Nucleus accumbens (tissue), 56 donors: ENCODE data around the gene XPO4.
"Not testable (repeated sequence)": the region's sequence is repeated elsewhere in the genome, so short reads cannot be mapped to it uniquely, and the experiment has no call there.

Experiments used
- DNase-seq, 56 donors: peaks; one replicate each; lab custom pipeline; 2025; lab: John Stamatoyannopoulos, UW

Gene XPO4

DNA sequence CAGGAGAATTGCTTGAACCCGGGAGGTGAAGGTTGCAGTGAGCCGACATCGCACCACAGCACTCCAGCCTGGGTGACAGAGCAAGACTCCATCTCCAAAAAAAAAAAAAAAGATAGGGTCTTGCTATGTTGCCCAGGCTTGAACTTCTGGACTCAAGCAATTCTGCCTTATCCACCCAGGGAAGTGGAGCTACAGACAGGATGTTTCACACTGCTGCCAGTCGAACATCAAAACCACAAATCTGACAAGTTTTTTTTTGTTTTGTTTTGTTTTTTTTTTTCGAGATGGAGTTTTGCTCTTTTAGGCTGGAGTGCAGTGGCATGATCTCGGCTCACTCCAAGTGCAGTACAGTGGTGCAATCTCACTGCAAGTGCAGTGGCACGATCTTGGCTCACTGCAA is 10.8 kb downstream of the XPO4 start:
- DNase-seq = no peak

DNA sequence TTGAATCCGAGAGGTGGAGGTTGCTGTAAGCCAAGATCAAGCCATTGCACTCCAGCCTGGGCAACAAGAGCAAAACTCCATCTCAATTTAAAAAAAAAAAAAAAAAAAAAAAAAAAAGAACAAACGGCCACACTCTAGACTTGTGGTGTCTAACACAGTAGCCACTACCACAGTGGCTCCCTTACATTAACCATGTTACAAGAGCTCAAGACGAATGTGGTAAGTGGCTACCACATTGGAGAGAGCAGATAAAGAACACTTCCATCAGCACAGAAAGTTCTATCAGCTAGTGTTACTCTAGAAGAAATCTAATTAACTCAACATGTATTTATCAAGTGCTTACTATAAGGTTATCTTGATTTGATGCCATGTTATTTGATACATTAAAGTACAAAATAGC is 11.5 kb downstream of the XPO4 start:
- DNase-seq = no peak

DNA sequence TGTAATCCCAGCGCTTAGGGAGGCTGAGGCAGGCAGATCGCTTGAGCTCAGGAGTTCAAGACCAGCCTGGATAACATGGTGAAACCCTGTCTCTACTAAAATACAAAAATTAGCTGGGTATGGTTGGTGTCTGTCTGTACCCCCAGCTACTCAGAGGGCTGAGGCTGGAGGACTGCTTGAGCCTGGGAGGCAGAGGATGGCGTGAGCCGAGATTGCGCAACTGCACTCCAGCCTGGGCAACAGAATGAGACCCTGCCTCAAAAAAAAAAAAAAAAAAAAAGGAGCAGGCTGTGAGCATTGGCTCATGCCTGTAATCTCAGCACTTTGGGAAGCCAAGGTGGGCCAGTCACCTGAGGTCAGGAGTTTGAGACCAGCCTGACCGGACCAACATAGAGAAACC is 12.0 kb downstream of the XPO4 start:
- DNase-seq = not testable (repeated sequence)

DNA sequence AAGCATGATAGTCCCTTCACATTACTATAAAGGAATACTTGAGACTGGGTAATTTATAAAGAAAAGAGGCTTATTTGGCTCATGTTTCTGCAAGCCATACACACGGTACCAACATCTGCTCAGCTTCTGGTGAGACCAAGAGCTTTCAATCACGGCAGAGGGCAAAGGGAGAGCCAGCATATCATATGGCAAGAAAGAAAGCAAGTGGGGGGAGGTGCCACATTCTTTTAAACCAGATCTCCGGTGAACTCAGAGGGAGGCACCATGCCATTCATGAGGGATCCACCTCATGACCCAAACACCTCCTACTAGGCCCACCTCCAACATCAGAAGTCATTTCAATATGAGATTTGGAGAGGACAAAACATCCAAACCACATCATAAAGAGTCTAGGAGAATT is 20.3 kb downstream of the XPO4 start:
- no peak for DNase-seq

DNA sequence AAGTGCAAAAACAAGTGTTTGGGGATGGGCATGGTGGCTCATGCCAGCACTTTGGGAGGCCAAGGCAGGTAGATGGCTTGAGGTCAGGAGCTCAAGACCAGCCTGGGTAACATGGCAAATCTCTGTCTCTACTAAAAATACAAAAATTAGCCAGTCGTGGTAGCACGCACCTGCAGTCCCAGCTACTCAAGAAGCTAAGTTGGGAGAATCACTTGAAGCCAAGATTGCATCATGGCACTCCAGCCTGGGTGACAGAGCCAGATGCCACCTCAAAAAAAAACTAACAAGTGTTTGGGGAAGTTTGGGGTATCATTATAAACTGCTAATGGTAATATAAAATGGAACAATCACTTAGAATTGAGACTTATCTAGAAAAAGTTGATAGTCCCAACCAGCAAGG is 24.6 kb downstream of the XPO4 start:
- DNase-seq = no peak

DNA sequence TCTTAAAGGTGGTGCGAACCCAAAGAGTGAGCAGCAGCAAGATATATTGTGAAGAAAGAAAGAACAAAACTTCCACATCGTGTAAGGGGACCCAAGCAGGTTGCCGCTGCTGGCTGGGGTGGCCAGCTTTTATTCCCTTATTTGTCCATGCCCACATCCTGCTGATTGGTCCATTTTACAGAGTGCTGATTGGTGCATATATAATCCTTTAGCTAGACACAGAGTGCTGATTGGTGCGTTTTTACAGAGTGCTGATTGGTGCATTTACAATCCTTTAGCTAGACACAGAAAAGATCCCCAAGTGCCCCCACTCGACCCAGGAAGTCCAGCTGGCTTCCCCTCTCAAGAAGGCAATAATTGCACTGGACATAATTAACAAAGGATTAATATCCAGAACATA is 25.7 kb downstream of the XPO4 start:
- DNase-seq = not testable (repeated sequence)

DNA sequence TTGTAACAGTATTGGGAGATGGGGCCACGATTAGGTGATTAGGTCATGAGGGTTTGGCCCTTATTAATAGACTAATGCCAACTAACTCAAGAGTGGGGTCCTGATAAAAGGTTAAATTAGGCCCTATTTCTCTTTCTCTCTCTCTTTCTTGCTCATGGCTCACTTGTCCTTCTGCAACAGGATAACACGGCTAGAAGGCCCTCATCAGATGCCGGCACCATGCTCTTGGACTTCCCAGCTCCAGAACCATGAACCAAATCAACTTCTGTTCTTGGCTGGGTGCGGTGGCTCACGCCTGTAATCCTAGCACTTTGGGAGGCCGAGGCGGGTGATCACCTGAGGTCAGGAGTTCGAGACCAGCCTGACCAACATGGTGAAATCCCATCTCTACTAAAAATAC is 28.1 kb downstream of the XPO4 start:
- DNase-seq = not testable (repeated sequence)

DNA sequence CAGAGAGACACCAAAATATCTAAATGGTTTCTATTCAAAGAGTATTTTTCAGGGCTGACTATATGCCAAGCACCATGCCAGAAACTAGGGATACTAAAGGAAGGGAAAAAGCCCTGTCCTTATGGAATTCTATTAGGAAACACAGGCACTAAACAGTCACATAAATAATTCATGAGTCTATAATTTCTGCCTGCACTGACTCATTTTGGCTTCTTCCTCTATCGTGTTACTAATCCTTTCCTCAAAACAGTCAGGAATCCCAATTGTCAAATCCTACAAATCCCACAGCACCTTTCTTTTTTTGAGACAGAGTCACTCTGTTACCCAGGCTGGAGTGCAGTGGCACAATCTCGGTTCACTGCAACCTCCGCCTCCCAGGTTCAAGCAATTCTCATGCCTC is 29.2 kb downstream of the XPO4 start:
- no peak for DNase-seq

DNA sequence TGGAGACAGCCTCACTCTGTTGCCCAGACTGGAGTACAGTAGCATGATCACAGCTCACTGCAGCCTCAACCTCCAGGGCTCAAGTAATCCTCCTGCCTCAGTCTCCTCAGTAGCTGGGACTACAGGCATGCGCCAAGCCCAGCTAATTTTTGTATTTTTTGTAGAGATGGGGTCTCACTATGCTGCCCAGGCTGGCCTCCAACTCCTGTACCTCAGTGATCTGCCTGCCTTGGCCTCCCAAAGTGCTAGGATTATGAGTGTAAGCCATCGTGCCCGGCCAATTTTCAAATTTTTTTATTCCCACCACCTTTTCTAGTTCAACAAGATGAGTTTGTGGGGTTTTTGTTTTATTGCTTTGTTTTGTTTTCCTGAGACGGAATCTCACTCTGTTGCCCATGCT is 31.7 kb downstream of the XPO4 start:
- DNase-seq = no peak

DNA sequence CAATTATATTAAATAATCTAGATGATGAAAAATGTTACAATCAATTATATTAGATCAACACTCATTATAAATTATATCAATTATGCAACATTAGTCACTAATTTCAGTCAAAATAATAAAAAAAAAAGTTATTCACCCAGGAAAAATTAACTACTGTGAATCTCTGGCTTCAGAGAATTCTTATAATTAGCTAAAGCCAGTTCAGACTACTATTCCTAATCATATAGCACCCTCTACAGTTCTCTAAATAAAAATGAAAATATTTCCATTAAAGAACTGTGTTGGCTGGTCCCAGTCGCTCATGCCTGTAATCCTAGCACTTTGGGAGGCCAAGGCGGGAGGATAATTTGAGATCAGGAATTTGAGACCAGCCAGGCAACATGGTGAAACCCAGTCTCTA is 33.0 kb downstream of the XPO4 start:
- no peak for DNase-seq

DNA sequence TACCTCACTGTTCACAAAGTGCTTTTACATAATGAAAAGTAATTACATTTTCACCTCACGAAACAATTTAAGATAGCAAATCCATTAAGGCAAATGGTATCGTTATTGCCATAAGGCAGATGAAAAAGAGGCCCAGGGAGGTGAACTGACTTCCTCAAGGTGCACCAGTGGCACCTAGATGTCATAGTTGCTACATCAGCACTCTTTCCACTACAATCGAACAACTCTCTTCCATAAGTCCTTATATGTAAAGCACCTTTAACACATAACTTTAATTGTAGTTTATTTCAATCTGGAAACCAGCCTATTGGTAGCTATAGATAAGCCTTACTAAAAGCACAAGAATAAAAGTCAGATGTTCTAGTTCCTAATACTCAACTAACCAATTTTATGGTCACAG is 35.1 kb downstream of the XPO4 start:
- no peak for DNase-seq

DNA sequence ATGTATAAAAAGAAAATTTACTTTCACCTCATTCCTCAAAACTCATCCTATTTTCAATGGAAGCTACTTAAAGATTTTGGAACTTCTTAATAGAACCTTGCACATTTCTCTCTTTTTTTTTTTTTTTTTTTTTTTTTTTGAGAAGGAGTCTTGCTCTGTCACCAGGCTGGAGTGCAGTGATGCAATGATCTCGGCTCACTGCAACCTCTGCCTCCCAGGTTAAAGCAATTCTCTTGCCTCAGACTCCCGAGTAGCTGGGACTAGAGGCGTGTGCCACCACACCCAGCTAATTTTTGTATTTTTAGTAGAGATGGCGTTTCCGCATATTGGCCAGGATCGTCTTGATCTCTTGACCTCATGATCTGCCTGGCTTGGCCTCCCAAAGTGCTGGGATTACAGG is 40.9 kb downstream of the XPO4 start:
- not testable (repeated sequence) for DNase-seq

DNA sequence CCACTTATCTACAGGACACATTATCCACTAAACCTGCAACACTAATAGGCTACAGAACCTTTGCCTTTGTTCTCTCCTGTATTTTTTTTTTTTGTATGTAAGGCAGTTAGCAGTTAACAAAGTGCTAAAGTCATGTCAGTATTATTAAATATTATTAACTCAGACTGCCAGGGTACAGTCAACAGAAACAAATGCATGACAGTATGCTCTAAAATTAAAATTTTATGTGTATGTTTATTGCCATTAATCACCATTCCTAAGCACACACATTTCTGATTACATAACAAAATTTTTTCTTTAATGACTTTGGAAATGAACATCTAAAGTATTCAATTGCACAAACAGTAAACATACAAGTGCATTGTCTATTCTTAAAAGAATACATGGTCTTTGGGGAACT is 41.7 kb downstream of the XPO4 start:
- no peak for DNase-seq

DNA sequence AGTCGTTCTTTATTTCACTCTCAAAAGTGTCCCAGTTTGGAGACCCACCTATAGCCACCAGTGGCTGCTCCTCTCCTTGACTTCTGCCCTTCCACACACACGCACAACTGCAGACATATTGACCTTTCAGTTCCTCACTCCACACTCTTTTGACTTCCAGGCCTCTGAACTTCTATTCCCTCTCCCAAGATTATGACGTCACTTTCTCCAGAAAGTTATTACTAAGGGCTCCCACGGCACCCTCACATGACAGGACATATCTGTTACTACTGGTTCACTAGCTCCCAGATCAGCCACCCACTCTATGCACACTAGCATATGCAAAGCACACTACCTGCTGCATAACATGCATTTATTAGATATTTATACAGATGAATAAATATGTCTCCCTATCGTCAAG is 45.9 kb downstream of the XPO4 start:
- DNase-seq = no peak

DNA sequence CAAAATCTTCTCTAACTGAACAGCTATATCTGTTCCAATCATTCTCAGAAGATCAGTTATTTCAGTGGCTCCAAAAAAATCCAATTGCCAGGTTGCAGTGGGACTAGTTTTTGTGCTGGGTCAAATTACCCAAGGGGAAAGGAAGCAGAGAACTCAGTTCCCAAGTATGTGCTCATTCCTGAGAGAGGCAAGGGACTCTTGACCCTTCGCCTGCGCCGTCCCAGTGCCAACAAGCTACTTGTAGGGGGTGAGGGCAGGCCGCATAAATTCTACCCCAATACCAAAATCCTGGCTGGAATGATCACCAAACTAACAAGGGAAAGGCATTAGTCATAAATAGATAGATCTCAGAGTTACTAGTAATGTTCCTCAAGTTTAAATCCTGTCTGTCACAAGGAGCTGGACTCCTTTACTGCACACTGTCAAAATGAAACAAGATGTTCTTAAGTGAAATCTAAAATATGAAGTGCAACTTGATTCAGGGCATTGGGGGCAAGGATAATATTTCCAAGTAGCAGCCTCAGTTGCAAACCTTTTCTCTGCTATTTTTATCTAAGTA is 50.6 kb downstream of the XPO4 start:
- DNase-seq = no peak

DNA sequence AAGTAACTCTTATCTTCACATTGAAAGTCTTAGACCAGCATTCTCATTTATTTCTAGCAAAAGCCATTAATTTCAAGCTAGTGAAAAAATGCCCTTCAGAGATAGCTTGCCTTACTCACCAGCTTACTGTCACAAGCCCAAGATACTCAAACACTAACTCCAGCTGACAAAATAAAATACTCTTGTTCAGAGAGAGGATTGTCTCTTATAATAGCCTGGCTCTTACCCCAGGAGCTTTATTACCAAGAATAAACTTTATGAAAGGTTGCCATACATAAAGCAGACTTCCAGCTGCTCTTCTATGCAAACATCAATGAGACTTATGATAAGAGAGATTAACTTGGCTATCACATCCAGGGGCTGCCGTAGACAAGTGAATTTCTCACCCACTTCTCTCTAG is 53.6 kb downstream of the XPO4 start:
- no peak for DNase-seq

DNA sequence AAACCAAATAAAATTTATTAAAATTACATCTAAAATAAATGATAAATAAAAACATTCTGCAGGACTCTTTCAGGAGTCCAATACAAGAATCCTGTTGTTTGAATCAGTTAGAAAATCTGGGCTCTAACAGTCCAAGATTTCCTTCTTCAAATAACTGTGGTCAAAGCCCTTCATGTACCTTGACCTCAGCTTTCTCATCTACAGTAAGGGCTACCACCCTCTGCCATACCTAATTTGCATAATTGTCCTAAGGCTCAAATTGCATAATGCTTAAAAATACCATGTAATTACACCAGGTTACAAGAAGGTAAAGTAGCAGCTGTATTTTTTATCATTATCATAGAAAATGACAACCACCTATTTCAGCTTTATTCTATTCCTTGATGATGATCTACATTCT is 54.3 kb downstream of the XPO4 start:
- no peak for DNase-seq

DNA sequence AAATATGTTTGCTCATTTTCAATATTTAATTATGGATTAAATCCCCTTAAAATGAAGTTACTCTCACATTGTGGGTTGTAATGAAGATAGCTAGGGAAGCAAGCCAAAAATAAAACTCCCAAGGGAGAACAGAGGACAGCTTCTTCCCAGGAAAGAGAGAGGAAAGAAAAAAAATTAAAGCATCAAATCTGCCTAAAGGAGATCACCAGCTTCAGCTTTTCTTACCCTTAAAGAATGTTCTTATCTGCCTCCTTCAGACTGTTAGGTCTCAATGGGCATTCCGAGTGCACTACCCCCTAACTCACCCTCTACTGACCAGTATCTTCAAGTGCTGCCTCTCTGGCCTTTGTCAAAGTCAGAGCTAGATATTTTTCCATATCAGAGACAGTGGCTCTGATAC is 55.2 kb downstream of the XPO4 start:
- no peak for DNase-seq

DNA sequence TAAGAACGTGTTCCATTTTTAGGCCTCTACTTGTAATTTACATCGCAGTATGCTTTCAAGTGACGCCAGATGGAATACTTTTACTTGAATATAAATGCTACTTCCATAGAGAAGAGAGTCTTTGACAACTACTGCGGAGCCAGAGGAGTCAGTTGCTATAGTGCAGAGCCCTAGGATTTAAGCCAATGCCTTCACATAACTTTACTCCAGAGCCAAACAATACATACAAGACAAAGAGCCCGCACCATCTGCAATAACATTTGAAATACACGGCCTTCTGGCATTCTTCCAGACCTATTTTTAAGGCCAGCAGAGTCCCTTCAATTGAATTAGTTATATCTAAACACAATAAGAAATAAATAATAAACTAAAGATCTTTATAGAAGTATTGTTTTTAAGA is 59.4 kb downstream of the XPO4 start:
- DNase-seq = no peak

DNA sequence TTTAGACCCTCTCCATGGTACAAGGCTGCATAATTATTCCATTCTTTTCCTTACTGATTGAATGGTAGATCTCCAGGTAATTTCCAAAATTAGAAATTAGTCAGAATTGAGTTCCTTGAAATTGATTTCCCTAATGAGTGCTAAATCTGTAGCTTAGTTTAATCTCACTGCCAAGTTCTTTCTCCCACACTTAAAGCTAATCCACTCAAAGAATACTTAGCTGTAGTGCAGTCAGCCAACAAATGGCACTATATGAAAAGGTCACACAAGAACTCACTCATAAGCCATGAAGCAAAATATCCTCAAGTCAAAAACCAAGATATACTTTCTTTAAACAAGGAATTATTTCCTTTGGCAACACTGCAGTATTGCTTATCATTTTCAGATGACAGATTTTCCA is 62.0 kb downstream of the XPO4 start:
- DNase-seq = no peak

DNA sequence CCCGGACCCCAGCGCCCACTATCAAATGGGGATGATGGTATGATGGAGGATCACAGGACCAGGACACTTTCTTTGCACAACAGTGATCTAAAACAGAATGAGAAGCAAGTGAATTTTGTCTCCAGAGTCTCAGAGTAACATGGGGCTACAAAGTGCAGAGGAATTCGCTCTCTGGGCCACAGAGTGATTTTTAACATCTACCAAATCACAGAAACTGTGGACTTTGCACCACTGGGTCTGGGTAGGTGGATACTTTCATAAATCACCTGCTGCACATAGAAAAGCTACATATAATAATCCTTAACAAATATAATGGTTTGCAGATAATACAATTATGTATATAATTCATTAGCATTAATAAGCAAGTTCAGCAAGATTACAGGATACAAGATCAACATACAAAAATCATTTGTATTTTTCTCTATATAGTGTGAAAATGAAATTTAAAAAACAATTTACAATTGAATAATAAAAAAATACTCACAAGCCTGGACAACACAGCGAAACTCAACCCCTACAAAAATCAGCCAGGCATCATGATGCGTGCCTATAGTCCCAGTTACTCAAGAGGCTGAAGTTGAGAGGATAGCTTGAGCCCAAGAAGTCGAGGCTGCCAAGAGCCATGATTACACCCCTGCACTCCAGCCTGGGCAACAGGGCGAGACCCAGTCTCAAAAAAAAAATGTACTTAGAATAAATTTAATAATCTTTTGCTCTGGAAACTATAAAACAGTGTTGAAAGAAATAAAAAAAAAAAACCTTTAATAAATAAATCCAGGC is 68.5 kb downstream of the XPO4 start:
- DNase-seq = no peak

DNA sequence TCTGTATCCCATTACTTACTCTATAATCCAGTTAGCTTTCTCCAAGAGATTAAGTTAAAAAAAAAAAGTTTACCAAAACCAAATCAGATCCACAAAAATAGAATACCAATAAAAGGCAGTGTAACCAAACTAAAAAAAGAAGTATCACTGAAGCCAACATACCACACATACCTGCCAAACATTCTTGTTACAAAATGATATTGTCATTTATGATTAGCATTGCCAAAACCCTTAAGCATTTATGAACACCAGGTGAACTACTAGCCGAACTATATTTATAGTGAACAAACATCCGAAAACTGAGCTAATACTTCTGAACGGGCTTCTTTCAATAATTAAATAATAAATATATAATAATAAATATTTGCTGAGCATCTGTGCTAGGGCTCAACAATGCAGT is 69.7 kb downstream of the XPO4 start:
- no peak for DNase-seq

DNA sequence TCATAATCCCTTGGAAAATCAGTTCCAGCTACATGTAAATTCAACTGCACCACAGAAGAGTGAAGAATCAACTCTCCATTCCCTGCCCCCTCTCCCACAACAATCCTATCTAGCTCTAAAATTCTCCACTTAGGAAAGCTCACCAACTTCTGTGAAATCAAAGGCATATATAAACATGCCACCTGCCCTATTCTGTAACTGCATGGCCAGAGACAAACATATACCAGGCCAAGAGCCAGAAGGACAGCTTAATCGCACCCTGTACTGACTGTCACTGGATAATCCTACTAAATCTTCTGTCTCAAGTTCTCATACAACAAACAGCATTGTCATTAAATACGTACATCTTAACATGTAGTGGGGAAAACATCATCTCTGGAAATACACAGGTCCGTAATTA is 70.6 kb downstream of the XPO4 start:
- no peak for DNase-seq
